Activated effector memory CD4-positive, alpha-beta T cell treated with anti-CD3 and anti-CD28 coated beads, Interleukin-2, amount 50 U/mL, for 16 hours (primary cell): ENCODE results near the gene RPS16.

Source experiments
- DNase-seq: peaks from one replicate; pipeline ENCODE4 v3.0.0-alpha.2; 2020

RPS16 gene

DNA sequence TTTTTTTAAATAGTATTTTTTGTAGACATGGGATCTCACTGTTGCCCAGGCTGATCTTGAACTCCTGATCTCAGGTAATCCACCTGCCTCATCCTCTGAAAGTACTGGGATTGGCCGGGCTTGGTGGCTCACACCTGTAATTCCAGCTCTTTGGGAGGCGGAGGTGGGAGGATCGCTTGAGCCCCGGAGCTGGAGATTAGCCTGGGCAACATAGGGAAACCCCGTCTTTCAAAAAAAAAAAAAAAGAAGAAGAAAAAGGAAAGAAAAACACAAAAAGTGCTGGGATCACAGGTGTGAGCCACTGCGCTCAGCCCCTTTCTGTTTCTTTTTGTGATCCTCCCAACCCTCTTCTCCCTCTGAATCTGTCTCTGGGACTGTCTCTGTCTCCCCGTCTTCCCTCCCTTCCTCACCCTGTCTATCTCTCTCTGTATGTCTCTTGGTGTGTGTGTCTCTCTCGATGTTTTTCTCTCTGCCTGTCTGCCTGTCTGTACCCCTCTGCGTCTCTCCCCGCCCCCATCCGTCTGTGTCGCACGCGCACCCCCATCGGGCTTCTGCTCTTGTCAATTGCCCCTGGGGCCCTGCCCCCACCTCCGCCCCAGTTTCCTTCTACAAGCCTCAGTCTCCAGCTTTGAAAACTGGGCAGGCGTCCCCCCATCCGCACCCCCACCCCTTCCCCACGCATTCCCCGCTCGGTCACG is 29.6 kb downstream of the RPS16 start:
- peak; percentile 93 for DNase-seq

DNA sequence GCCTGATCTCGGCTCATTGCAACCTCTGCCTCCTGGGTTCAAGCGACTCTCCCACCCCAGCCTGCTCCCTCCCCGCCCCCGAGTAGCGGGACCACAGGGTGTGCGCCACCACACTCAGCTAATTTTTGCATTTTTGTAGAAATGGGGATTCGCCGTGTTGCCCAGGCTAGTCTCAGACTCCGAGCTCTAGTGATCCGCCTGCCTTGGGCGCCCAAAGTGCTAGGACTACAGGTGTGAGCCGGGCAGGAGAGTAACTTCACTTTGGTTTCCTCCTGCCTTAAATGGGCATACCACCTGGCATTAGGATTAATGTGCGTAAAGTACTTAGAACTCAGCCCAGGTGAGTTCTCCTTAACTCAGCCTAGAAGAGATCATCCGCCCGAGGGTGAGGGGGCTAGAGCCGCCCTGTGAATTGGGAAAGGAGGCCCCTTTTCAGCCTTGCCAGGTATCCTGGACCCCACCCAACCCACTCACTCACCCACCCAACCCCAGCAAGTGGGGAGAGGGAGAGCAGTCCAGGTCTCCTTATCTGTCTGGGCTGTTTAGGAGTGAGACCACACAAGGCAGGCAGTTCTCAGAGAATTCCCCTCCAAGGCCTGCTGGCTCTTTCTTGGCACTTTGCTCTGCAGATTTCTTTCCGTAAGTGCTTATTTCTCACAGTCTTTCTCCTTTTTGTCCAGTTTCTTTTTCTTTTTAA is 30.3 kb downstream of the RPS16 start:
- DNase-seq: peak; percentile 71

DNA sequence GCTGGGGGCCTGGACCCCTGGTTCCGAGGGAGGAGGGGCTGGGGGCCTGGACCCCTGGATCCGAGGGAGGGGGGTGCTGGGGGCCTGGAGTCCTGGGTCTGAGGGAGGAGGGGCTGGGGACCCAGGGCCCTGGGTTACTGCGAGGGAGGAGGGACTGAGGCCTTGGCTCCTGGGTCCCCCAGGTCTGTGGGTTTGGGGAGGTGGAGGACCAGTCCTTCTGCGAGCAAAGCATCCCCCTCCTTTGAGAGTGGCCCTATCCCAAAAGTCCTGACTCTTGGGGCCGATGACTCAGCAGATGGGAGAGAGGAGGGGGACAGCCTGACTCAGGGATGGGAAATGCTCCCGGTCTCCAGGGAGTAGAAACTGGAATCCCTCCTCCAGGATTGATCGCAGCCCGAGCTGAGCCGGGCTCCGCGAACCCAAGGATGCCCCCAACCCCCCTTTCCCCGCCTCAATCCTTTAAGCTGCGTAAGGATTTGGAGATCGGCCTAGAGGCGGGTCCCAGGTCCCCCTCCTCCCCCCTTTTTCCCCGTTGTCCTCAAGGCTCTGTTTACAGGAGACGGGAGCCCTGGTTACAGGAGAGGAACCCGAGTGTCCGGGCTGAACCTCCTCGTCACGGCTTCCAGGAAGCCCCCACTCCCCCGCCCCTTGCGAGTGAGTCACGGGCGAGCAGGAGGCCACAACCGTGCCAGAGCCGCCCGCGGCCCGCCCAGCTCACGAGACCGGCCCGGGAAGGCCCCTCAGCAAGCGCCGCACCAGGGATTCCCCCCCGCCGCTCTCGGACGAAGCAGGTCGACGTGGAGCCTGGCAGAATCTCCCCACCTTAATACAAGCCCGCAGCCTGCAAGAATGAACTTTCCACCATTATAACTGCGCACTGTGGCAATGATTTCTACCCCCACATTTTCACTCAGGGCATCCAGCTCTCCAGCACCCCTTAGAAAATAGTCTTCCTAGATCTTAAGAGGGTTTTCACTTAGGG is 32.1 kb downstream of the RPS16 start:
- peak; percentile 99 for DNase-seq

DNA sequence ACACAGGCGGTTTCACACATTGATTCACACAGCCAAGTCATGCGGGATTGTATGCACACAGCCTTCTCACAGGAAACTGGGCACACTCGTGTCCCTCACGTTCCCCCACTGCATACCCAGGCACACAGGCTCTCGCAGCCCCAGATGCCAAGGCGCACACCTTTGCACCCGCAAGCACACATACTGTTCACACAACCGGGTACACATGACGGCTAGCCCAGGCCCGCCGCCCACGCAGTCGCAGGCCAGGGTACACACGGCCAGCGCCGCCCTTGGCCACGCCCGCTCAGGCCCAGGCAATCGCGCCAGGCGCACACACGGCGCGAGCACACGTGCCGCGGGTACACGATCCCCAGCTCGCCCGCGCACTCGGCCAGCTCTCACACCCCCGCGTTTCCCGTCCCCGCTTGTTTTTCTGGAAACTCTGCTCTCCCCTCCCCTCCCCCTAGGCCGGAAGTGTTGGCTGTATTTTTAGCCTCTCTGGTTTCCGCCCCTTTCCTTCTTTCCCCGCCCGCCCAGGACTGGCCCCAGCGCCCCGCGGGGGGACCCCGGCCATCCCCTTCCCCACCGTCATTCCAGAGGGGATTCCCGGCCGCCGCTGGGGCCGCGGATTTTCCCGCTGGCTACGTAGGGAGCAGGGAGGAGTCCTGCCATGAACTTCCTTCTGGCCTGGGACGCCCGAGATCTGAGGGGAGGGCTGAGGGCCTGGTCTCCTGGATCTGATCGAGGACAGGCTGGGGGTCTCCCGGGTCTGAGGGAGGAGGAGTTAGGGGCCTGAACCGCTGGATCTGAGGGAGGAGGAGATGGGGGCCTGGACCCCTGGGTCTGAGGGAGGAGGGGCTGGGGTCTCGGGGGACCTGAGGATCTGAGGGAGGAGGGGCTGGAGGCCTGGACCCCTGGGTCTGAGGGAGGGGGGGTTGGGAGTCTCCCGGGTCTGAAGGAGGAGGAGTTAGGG is 33.1 kb downstream of the RPS16 start:
- peak; percentile 94 for DNase-seq

DNA sequence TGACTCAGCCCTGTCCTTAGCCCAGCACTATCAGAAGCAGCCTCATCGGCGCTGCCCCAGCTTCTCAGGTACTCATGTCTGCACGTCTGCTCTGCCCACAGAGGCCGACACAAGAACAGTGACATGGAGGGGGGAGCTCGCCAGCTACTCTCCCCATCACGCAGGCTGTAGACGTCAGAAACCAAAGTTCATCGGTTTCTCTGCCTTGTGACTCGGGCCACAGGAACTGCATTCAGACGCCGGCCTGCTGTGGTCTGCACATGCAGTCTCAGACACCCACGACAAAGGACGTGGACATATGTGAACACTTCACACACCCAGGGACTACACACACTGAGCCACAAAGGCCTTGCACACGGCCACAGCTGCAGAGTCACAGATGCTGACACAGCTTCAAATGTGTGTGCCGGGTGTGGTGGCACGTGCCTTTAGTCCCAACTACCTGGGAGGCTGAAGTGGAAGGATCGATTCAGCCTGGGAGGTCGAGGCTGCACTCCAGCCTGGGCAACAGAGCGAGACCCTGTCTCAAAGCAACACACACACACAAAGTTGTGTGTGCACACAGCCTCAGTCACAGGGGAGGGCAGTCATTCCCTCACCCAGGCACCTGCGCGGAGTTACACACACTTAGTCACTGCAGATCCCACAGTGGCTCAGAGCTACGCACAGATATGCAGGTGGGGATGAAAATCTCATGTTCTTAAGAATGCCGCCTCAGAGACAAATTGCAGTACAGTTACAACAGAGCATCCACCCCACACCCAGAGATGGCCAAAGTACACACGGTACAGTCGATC is 34.0 kb downstream of the RPS16 start:
- DNase-seq: peak; percentile 94

DNA sequence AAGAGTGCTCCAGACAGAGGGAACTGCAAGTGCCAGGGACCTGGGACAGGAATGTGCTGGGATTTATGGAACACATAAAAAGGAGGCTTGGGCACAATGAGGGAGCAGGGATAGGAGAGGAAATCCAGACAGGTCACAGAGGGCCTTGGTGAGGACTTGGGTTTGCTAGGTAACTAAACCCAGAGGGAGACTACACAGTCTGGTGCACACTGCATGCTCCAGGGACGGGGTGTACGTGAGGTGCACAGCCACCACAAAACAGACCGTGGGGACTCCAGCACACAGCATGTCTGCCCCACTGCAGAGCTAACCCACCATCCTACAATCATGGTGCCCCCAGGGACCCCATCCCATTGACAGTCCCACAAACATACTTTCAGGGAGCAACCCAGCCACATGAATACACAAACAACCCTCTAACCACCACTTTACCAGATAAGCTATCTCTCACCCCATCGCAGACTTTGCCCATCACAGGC is 34.6 kb downstream of the RPS16 start:
- DNase-seq: no peak

DNA sequence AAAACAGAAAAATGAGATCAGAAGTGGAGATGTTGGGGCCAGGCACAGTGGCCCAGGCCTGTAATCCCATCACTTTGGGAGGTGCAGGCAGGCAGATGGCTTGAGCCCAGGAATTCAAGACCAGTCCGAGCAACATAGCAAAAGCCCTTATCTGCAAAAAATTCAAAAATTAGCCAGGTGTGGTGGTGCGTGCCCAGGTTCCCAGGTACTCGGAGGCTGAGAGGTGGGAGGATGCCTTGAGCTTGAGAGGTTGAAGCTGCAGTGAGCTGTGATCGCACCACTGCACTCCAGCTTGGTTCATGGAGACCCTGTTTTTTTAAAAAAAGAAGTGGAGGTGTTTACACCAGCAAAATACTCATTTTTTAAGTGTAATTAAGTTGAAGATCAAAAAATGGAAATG is 35.7 kb downstream of the RPS16 start:
- DNase-seq: no peak

DNA sequence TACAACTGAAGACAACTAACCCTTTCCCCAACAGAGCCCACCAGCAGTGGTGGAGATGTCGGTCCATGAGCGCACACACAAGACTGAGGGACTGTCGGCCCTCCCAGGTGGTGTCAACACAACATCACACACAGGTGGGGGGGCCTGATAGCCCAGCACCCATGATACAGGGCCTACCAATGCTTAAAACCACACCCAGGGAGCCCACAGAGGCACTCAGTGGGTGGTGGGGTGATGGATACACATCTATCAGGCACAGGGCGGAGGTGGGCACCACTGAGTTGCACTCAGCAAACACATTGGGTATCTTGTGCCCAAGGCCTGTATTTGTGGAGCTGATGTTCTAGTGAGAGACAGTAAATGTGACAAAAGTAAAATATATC is 36.1 kb downstream of the RPS16 start:
- no peak for DNase-seq

DNA sequence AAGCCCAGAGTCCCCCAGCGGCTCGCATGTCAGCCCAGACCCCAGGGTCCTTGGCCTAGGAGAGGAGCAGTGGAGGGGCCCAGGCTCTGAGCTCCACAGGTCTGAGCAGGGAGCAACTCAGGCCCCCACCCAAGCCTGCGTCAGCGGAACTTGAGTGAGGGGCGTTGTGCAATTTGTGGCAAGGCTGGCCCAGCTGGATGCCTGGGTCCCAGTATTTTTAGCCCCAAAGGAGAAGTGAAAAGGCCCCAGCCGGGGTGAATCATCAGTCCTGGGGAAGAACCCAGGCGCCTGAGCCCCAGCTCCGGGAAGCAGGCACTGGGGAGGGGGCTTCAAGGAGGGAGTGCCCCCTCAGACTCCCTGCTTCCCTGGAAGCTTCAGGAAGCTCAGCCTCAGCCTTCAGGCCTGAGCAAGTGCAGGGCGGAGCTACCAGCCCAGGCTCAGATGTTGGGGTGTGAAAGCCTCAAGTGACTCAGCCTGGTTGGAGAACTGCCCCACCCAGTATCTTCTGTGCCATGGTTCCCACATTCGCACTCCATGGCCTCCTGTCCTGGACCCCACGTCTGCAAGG is 37.4 kb downstream of the RPS16 start:
- DNase-seq: peak; percentile 82

DNA sequence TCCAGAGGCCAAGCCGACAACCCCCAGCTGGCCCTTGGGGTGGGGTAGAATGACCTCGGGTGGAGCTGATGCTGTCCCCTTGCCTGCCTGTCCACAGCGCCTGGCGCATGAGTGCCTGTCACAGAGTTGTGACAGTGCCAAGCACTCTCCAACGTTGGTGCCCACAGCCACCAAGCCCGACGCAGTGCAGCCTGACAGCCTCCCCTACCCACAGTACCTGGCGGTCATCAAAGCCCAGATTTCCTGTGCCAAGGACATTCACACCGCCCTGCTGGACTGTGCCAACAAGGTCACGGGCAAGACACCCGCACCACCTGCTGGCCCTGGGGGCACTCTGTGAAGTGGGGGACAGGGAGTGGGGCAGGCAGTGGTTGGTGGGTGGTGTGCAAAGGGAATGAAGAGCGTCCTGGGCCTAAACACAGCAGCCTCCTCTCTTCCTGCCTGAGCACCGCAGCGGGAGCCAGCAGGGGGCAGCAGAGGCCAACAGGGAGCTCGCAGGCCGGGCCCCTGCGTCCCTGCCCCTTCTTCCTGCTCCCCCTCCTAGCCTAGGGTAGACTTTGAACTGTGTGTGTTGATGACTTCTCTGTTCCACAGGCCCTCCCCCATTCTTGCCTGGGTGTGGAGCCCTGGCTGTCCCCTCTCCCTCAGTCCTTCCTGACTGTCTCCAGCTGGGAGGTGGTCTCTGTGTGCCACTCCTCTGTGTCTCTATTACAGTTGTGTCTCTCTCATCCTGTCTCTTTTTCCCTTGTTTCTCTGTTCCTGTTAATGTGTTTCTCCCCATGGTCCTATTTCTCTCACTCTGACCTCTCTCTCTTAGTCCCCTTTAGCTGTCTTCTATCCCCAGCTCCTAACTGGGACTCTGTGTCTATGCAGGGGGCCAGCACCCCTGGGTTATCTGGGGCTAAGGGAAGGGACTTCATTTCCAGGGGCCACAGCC is 38.1 kb downstream of the RPS16 start:
- DNase-seq: peak; percentile 97

DNA sequence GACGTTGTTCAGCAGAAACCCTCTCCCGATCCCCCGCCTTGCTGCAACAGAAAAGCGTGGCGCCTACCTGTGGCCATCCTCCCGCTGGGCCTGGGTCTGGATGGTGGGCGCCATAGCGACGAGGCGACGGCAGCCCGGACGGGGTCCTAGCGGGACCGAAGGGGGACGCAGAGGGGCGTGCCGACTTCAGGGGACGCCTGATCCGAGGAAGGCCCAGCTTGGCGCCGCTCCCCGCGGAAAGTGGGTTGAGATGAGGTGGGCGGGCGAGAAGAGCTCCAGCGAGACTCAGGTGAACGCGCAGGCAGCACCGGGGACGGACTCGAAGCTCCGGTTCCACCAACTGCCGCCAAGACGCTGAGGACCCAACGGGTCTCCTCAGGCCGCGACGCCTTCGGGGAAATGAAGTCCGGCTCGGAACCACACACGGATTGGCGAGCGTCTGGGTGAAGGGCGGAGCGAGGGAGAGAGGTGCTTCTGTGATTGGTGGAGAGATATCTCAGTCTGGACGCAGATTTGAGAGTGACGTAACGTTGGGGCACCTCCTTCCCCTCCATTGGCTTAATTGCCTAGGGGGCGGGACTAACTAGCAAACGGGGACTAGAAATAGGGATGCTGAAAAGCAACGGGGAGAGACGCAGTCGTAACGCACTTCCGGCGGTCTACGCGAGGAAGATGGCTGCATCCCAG is 44.9 kb downstream of the RPS16 start, which contains the start of the genes MED29 and PAF1:
Gene MED29, plus strand, starts transcription at position 628 of the 687 bp plus-strand sequence. Its CDS starts 45 bp downstream, at position 673.
Gene PAF1, minus strand, starts transcription at position 356 of the 687 bp plus-strand sequence. Its CDS starts 242 bp downstream, at position 114.
- peak; percentile 98 for DNase-seq

DNA sequence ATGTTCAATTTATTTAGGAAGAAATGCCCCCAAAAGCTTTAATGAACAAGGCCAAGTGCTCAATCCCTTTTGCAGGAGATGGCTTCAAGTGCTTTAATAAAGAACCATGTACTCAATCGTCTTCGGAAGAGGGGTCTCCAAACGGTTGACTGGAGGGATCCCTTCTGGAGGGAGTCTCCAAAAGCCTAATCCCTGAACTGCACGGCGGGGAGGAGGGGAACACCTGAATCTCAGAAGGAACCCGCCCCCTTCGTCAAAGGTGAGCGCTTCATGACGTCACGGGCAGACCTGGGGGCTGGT is 45.3 kb downstream of the RPS16 start:
- DNase-seq: peak; percentile 93

DNA sequence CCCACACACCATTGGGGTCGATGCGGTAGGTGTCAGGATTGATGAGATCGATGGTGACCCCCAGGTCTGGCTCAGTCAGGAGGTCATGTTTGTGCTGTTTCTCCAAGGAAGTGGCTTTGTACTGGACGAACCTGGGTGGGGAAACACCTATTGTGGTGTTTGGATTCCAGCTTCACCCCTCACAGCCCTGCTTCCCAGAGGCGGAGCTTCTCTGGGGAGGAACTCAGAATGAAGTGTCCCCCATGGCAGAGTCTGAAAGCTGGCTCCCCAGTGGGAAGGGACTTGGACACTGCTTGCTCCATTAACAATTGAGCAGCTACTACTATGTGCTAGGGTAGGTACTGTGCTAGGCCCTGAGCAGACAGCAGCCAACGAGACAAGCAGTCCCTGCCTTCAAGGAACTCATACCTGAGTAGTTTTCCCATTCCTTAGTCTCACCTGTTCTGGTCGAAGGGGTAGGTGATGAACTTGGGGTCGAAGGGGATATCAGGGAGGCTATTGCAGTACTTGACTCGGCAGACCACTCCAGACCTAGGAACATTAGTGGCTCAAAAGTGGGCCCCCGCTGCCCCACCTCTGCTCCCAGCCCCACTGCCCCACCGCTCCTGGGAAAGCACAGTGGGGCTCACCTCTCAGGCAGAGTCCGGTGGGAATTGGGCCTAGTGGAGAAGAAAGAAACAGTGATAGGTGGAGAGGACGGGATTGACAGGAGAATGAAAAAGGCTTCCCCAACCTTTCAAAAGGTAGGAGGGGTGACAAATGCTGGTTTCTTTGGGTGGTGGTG is 45.9 kb downstream of the RPS16 start:
- DNase-seq: no peak

DNA sequence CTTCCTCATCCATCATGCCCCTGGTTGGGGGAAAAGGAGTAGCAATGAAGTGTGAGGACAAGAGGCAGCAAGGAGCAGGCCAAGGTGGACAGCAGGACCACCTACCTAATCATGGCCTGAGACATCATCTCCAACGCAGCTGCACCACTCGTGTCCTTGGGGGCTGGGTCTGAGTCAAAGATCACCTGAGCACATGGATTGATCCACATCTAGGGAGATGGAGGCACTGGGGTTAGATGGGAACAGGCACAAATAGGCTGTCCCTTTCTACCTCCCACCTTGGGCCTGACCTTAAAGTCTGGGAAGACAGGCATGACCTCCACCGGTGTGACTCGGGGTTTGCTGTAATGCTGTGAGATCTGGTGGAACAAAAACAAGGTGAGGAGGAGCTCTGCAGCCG is 47.1 kb downstream of the RPS16 start:
- DNase-seq: no peak

DNA sequence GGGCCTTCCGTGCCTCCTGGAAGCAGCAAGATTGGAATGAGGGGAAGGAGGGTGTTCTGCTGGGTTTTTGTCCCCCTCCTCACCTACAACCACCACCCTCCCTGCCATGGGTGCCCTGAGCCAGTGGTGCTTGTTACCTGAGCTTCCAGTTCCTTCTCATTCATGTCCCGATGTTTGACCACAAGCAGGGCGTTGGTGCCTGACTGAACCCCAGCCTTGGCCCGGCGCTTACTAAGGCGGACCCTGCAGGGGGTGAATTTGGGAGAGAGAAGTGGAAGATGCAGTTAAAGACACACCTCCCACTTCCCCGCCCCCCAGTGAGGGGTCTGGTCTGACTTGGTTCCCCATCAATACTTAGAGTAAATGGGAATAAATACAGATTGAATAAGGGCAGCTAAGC is 49.2 kb downstream of the RPS16 start:
- no peak for DNase-seq

DNA sequence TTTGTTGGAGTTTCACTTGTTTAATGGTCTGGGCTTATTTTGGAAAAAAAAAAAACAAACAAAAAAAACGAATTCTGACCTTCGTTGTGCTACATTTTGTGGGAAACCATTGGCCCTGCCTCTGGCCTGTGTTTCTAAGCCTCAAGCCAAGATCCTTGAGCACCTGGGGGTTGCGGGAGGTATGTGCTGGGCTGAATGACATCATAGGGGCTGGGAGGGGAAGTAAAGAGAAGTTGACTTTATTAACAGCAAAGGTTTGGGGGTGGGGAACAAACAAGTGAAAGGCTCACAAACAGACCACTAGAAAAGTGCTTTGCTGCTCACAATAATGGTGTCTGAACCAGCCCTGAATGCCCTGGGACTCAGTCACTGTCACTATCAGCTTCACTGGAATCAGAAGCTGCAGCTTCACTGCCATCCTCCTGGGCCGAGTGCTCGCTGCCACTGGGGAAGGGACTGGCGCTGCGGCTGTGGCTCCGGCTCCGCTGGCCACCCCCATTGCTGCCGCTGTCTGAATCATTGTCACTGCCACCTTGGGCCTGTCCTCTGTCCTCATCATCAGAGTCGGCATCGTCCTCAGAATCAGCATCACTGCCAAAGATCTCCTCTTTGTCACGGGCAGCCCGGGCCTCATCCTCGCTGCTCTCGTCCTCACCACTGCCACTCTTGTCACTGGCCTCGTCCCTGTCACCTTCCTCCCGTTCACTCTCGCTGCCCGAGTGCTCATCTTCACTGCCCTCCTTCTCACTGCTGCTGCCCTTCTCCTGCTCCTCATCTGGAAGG is 49.9 kb downstream of the RPS16 start:
- no peak for DNase-seq

DNA sequence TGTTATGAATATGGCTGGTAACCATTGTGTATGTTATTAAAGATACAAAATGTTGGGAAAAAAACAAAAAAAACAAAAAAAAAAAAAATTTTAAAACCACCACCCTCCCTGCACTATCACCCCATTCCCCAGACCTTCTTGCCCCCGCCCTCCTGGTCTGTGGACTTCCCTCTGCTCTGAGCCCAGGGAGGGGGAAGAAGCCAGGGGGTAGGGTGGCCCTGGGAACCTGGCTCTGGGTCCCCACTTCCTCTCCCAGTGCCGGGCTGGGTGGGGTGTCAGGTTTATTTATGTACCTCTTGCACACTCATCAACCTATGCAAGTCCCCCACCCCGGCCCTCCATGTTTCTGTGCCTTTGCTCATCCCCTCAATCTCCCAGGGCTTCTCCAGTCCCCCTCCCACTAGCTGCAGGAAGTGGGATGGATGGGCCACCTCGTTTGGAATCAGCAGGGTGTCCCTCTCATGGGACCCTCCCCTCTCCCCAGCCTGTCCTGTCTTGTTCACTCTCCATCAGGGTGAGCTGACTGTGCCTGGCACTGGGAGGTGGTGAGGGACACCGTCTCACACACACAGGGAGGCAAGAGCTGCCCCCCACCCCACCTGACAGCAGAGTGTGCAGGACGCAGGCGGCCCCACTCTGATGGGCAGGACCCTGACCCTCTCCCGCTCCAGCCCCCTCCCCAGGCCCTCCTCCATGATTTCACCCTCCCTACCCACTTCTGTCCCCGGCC is 50.7 kb downstream of the RPS16 start:
- DNase-seq: no peak
